ENCODE results near the gene CCDC190.
A peak's percentile ranks its signal among the peaks of the same experiment; 100 is the strongest.
"Not testable (repeated sequence)": the region's sequence is repeated elsewhere in the genome, so short reads cannot be mapped to it uniquely, and the experiment has no call there.

Gene CCDC190

GRCh38 chr1:162832470-162832869 lies 28.5 kb downstream of the CCDC190 start:
- Histone ChIP-seq H3K9ac (ENCODE audit: insufficient read length, low read depth) (no peak overlapping the region), H3K27me3 (ENCODE audit: insufficient read depth, insufficient read length) (no peaks in the 10 kb centered on the region), H3K4me3 (ENCODE audit: insufficient read length, low read depth) (no peak overlapping the region), H3K9me3 (ENCODE audit: insufficient read depth, low read length) (no peaks in the 10 kb centered on the region), H3K4me1 (ENCODE audit: insufficient read depth, insufficient read length) (no peaks in the 10 kb centered on the region), H3K36me3 (ENCODE audit: insufficient read depth, insufficient read length, low read length) (no peaks in the 10 kb centered on the region)
- no peak for DNase-seq (ENCODE audit: low read depth, low spot score)
- TF ChIP-seq SUZ12 (IDR thresholded peaks at IDR 0.05; ENCODE audit: extremely low read depth, insufficient read depth, insufficient read length) (no peak), ZNF274 (IDR thresholded peaks at IDR 0.05; ENCODE audit: low read depth, low read length) (no peak), YY1 (IDR thresholded peaks at IDR 0.05; ENCODE audit: insufficient read depth, insufficient read length) (no peak)

DNA sequence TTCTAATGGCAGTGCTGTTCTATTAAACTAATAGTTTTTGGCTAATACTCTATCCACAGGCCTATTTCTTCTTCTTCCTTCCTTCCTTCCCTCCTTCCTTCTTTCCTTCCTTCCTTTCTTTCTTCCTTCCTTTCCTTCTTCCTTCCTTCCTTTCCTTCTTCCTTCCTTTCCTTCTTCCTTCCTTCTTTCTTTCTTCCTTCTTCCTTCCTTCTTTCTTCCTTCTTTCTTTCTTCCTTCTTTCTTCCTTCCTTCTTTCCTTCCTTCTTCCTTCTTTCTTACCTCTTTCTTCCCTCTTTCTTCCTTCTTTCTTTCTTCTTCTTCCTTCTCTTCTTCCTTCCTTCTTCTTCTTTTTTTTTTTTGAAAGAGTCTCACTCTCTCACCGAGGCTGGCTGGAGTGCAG lies 31.7 kb downstream of the CCDC190 start:
- TF ChIP-seq ZNF274 (IDR thresholded peaks at IDR 0.05; ENCODE audit: low read depth, low read length) (no peak), SUZ12 (IDR thresholded peaks at IDR 0.05; ENCODE audit: extremely low read depth, insufficient read depth, insufficient read length) (no peak), YY1 (IDR thresholded peaks at IDR 0.05; ENCODE audit: insufficient read depth, insufficient read length) (no peak)
- Histone ChIP-seq H3K9me3 (ENCODE audit: insufficient read depth, low read length) (no peaks in the 10 kb centered on the region), H3K9ac (ENCODE audit: insufficient read length, low read depth) (no peak overlapping the region), H3K4me1 (ENCODE audit: insufficient read depth, insufficient read length) (no peaks in the 10 kb centered on the region), H3K36me3 (ENCODE audit: insufficient read depth, insufficient read length, low read length) (no peaks in the 10 kb centered on the region), H3K27me3 (ENCODE audit: insufficient read depth, insufficient read length) (no peaks in the 10 kb centered on the region), H3K4me3 (ENCODE audit: insufficient read length, low read depth) (no peak overlapping the region)
- DNase-seq (ENCODE audit: low read depth, low spot score): no peak

DNA sequence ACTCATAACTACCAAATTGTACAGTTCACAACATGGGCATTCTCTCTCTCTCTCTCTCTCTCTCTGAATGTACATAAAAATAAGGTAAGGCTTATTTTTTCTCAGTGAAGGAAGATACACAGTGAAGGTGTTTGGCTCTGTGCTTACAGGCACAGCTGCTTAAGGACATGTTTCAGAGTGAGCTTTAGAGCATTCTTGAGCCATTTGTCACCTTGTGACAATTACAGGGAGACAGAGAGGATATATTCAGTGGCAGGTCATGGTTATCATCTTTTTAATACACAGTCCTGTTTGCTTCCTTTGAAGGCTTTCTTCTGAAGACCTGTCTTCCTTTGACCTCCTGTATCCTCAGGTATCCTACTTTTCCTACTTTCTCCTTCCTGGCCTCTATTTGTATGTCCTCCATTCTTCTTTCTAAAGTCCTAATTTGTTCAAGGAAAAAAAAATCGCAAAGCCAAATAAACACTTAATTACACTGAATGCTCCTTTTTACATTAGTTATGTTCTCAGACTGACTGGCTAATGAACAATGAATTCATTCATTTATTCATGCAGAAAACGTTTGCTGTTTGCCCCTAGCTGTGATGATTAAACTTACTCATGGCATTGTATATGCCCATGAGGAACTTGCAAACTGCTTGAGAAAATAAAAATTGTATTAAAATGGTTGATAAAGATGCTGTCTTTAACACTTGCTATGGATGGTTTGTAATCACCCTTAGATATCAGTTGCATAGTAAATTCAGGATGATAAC lies 37.0 kb downstream of the CCDC190 start:
- TF ChIP-seq ZNF274 (IDR thresholded peaks at IDR 0.05; ENCODE audit: low read depth, low read length) (no peak), SUZ12 (IDR thresholded peaks at IDR 0.05; ENCODE audit: extremely low read depth, insufficient read depth, insufficient read length) (no peak), YY1 (IDR thresholded peaks at IDR 0.05; ENCODE audit: insufficient read depth, insufficient read length) (no peak)
- Histone ChIP-seq H3K4me3 (ENCODE audit: insufficient read length, low read depth) (no peak overlapping the region), H3K4me1 (ENCODE audit: insufficient read depth, insufficient read length) (no peaks in the 10 kb centered on the region), H3K9ac (ENCODE audit: insufficient read length, low read depth) (no peak overlapping the region), H3K27me3 (ENCODE audit: insufficient read depth, insufficient read length) (peaks cover 20% of the 10 kb centered on the region), H3K36me3 (ENCODE audit: insufficient read depth, insufficient read length, low read length) (no peaks in the 10 kb centered on the region), H3K9me3 (ENCODE audit: insufficient read depth, low read length) (no peaks in the 10 kb centered on the region)
- no peak for DNase-seq (ENCODE audit: low read depth, low spot score)

DNA sequence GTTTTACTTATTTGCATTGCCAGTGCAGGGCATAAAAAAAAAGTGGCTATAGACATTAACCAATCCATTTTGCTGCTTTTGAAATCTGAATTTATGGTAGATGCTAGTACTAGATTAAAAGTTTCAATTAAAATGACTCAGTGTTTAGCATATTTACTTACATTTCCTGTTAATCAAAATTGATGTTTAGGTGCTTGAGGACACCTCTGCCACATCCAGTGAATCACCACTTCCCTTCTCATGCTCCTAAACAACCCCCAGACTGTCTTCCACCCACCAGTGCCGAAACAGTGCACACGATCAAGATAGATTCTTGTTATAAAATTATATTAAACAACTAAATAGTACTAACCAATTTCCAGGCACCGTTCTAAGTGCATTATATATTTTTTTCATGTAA lies 37.7 kb downstream of the CCDC190 start:
- Histone ChIP-seq H3K4me3 (ENCODE audit: insufficient read length, low read depth) (no peak overlapping the region), H3K9me3 (ENCODE audit: insufficient read depth, low read length) (no peaks in the 10 kb centered on the region), H3K36me3 (ENCODE audit: insufficient read depth, insufficient read length, low read length) (no peaks in the 10 kb centered on the region), H3K27me3 (ENCODE audit: insufficient read depth, insufficient read length) (peaks cover 20% of the 10 kb centered on the region), H3K9ac (ENCODE audit: insufficient read length, low read depth) (no peak overlapping the region), H3K4me1 (ENCODE audit: insufficient read depth, insufficient read length) (no peaks in the 10 kb centered on the region)
- DNase-seq (ENCODE audit: low read depth, low spot score): no peak
- no peak for TF ChIP-seq ZNF274 (IDR thresholded peaks at IDR 0.05; ENCODE audit: low read depth, low read length)
- TF ChIP-seq YY1 (IDR thresholded peaks at IDR 0.05; ENCODE audit: insufficient read depth, insufficient read length): no peak
- no peak for TF ChIP-seq SUZ12 (IDR thresholded peaks at IDR 0.05; ENCODE audit: extremely low read depth, insufficient read depth, insufficient read length)

GRCh38 chr1:162822391-162823200 lies 38.4 kb downstream of the CCDC190 start:
- Histone ChIP-seq H3K9ac (ENCODE audit: insufficient read length, low read depth) (peak overlapping the region; percentile 71), H3K4me3 (ENCODE audit: insufficient read length, low read depth) (peak overlapping the region; percentile 59), H3K27me3 (ENCODE audit: insufficient read depth, insufficient read length) (peaks cover 20% of the 10 kb centered on the region), H3K4me1 (ENCODE audit: insufficient read depth, insufficient read length) (no peaks in the 10 kb centered on the region), H3K36me3 (ENCODE audit: insufficient read depth, insufficient read length, low read length) (no peaks in the 10 kb centered on the region), H3K9me3 (ENCODE audit: insufficient read depth, low read length) (no peaks in the 10 kb centered on the region)
- TF ChIP-seq ZNF274 (IDR thresholded peaks at IDR 0.05; ENCODE audit: low read depth, low read length) (no peak), SUZ12 (IDR thresholded peaks at IDR 0.05; ENCODE audit: extremely low read depth, insufficient read depth, insufficient read length) (no peak), YY1 (IDR thresholded peaks at IDR 0.05; ENCODE audit: insufficient read depth, insufficient read length) (no peak)
- peak; percentile 49 for DNase-seq (ENCODE audit: low read depth, low spot score)

DNA sequence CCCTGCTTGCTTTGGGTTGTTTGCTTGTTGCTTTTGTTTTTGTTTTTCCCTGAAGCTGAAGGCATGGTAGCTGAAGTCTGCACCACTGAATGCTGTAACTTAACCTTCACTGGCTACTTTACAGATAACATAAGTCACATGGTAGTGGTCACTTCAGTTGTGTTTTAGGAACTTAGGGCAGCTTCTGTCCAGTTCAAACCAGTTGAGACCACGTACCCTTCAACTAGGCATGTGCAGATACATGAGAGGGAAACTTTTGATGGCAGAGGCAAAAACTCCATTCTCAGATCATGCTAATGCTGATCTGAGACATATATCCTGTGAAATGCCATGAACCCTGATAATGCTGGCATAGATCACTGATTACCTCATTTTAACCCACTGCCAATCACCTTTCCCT lies 42.3 kb downstream of the CCDC190 start:
- H3K9me3 ChIP-seq (ENCODE audit: insufficient read depth, low read length); H3K9ac ChIP-seq (ENCODE audit: insufficient read length, low read depth); H3K36me3 ChIP-seq (ENCODE audit: insufficient read depth, insufficient read length, low read length); H3K4me1 ChIP-seq (ENCODE audit: insufficient read depth, insufficient read length); DNase-seq (ENCODE audit: low read depth, low spot score); H3K4me3 ChIP-seq (ENCODE audit: insufficient read length, low read depth): not testable (repeated sequence)
- H3K27me3 ChIP-seq (ENCODE audit: insufficient read depth, insufficient read length): peaks cover 17% of the 10 kb centered on the region

GRCh38 chr1:162818136-162818535 lies 42.8 kb downstream of the CCDC190 start:
- not testable (repeated sequence) for H3K36me3 ChIP-seq (ENCODE audit: insufficient read depth, insufficient read length, low read length); H3K4me1 ChIP-seq (ENCODE audit: insufficient read depth, insufficient read length); H3K9me3 ChIP-seq (ENCODE audit: insufficient read depth, low read length); DNase-seq (ENCODE audit: low read depth, low spot score); H3K4me3 ChIP-seq (ENCODE audit: insufficient read length, low read depth); H3K9ac ChIP-seq (ENCODE audit: insufficient read length, low read depth)
- H3K27me3 ChIP-seq (ENCODE audit: insufficient read depth, insufficient read length): peaks cover 12% of the 10 kb centered on the region

- H3K27me3 ChIP-seq (ENCODE audit: insufficient read depth, insufficient read length); H3K4me3 ChIP-seq (ENCODE audit: insufficient read length, low read depth); H3K9ac ChIP-seq (ENCODE audit: insufficient read length, low read depth); H3K4me1 ChIP-seq (ENCODE audit: insufficient read depth, insufficient read length); DNase-seq (ENCODE audit: low read depth, low spot score); H3K36me3 ChIP-seq (ENCODE audit: insufficient read depth, insufficient read length, low read length); H3K9me3 ChIP-seq (ENCODE audit: insufficient read depth, low read length): not testable (repeated sequence)
Measured at GRCh38 chr1:162812357-162812756, 48.6 kb downstream of the CCDC190 start.

- H3K4me1 ChIP-seq (ENCODE audit: insufficient read depth, insufficient read length); H3K4me3 ChIP-seq (ENCODE audit: insufficient read length, low read depth); H3K9ac ChIP-seq (ENCODE audit: insufficient read length, low read depth); H3K9me3 ChIP-seq (ENCODE audit: insufficient read depth, low read length); H3K27me3 ChIP-seq (ENCODE audit: insufficient read depth, insufficient read length); DNase-seq (ENCODE audit: low read depth, low spot score): not testable (repeated sequence)
- peaks cover 18% of the 10 kb centered on the region for H3K36me3 ChIP-seq (ENCODE audit: insufficient read depth, insufficient read length, low read length)
Measured at GRCh38 chr1:162807503-162807902, 53.5 kb downstream of the CCDC190 start.
